ENCODE results near the gene JOSD1. TPM values are rescaled to one million over a fixed set of nuclear protein-coding genes. Genes with fewer than 3 reads are reported as not detected.

The JOSD1 gene
- total and polyA plus RNA-seq, 2 donors (not counting 3 experiments of a cell fraction or from before 2014, with no cell fraction given), result 61.7 to 73.1 TPM

DNA sequence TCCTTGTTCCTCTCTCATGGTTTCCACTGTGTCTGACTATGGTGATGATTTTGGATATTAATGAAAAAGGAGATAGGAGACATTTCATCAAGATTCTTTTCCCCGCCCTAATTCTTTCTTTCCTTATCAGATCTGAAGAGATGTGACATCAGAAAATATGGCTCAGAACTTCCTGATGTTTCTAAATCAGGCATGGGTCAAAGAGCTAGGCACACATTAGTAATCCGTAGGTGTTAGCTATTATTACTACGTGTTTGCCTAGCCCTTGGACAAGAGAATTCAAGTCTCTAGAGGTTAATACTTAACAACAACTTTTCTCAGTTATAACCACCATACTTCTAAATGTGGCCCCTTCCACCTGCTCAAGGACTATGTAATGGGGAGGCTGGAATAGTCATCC is 5.8 kb downstream of the JOSD1 start:
- peak overlapping the region; percentile 69 for H3K27ac ChIP-seq (ENCODE audit: insufficient read depth, low read depth, low read length)
- TF ChIP-seq POLR2AphosphoS5 (IDR thresholded peaks at IDR 0.05; ENCODE audit: insufficient read depth, low read depth, low read length) (peak; percentile 26), JUN (IDR thresholded peaks at IDR 0.05; ENCODE audit: borderline replicate concordance, insufficient read depth, insufficient read length, low read depth) (peak; percentile 47), GATA2 (IDR thresholded peaks at IDR 0.05; ENCODE audit: insufficient read depth, insufficient read length, low read depth, low read length) (peak; percentile 75), MAX (IDR thresholded peaks at IDR 0.05; ENCODE audit: insufficient read depth, insufficient read length) (no peak)
- DNase-seq (ENCODE audit: low read depth, low spot score), result peak; percentile 37
- H4K20me1 ChIP-seq (replicated peaks; ENCODE audit: control insufficient read depth, extremely low read depth, insufficient read depth, low read length), result peaks cover 2% of the 10 kb centered on the region
- no peak for FAIRE-seq
- ChIA-PET CTCF (interaction anchor here (7.3 kb wide), 1 partner anchor 12 kb away, joined by 59 read pairs; the partner anchor contains the start of gene TOMM22), POLR2A (interaction anchor here (0.6 kb wide), 1 partner anchor 141 kb away, joined by 3 read pairs; no protein-coding TSS in a partner anchor)
- BruUV-seq (replicated peaks), result no TSS peak
- no peaks in the 10 kb centered on the region for H3K27me3 ChIP-seq (ENCODE audit: control insufficient read depth in 2 of 2, insufficient read depth in 2 of 2, low read length in 2 of 2)
- H3K36me3 ChIP-seq (ENCODE audit: control insufficient read depth in 2 of 2, extremely low read depth in 1 of 2, insufficient read depth in 2 of 2, low read length in 2 of 2), result peaks cover 7 to 13% of the 10 kb centered on the region in 2 experiments
- peaks cover 60% of the 10 kb centered on the region for H3K4me1 ChIP-seq (ENCODE audit: control insufficient read depth, extremely low read depth, insufficient read depth, low read length)
- H2AFZ ChIP-seq (ENCODE audit: low read depth, low read length), result no peak overlapping the region
- no peak overlapping the region for H3K4me3 ChIP-seq (replicated peaks in 1 of 3; ENCODE audit: insufficient read depth in 1 of 3, low read depth in 1 of 3, low read length in 3 of 3)
- no peaks in the 10 kb centered on the region for H3K9me3 ChIP-seq (replicated peaks; ENCODE audit: control insufficient read depth, insufficient read depth, low read length)
- peaks cover 78% of the 10 kb centered on the region for H3K79me2 ChIP-seq (ENCODE audit: control insufficient read depth, insufficient read depth, low read length)
- dilution Hi-C loops (cut with MboI; ENCODE audit: extremely low pct_ligation_motif_present, low sequenced_read_pairs), result no loop called here
- H3K9me1 ChIP-seq (replicated peaks; ENCODE audit: control insufficient read depth, extremely low read depth, insufficient read depth, low read length), result no peaks in the 10 kb centered on the region
- H3K4me2 ChIP-seq (ENCODE audit: insufficient read depth, low read length), result peak overlapping the region; percentile 51
- intact Hi-C loops (cut with micrococcal nuclease), result no loop called here
- peak overlapping the region; percentile 5 for H3K9ac ChIP-seq (replicated peaks; ENCODE audit: extremely low read depth, insufficient read depth, low read length)

- POLR2A ChIA-PET, result no interaction called here
- Histone ChIP-seq H3K4me3 (replicated peaks in 1 of 3; ENCODE audit: insufficient read depth in 1 of 3, low read depth in 1 of 3, low read length in 3 of 3) (no peak overlapping the region), H3K9ac (replicated peaks; ENCODE audit: extremely low read depth, insufficient read depth, low read length) (no peak overlapping the region), H2AFZ (ENCODE audit: low read depth, low read length) (no peak overlapping the region), H3K36me3 (ENCODE audit: control insufficient read depth in 2 of 2, extremely low read depth in 1 of 2, insufficient read depth in 2 of 2, low read length in 2 of 2) (peaks cover 10 to 13% of the 10 kb centered on the region in 2 experiments), H4K20me1 (replicated peaks; ENCODE audit: control insufficient read depth, extremely low read depth, insufficient read depth, low read length) (peaks cover 2% of the 10 kb centered on the region), H3K79me2 (ENCODE audit: control insufficient read depth, insufficient read depth, low read length) (peaks cover 70% of the 10 kb centered on the region), H3K9me3 (replicated peaks; ENCODE audit: control insufficient read depth, insufficient read depth, low read length) (no peaks in the 10 kb centered on the region), H3K27ac (ENCODE audit: insufficient read depth, low read depth, low read length) (peak overlapping the region; percentile 69), H3K4me1 (ENCODE audit: control insufficient read depth, extremely low read depth, insufficient read depth, low read length) (peaks cover 56% of the 10 kb centered on the region), H3K9me1 (replicated peaks; ENCODE audit: control insufficient read depth, extremely low read depth, insufficient read depth, low read length) (no peaks in the 10 kb centered on the region), H3K4me2 (ENCODE audit: insufficient read depth, low read length) (peak overlapping the region; percentile 12), H3K27me3 (ENCODE audit: control insufficient read depth in 2 of 2, insufficient read depth in 2 of 2, low read length in 2 of 2) (no peaks in the 10 kb centered on the region)
- peak; percentile 77 for DNase-seq (ENCODE audit: low read depth, low spot score)
- CTCF ChIA-PET, result interaction anchor here (1.1 to 7.3 kb wide), 3 partner anchors 11 to 26 kb away, joined by 3 to 59 read pairs (median 4); partner anchors contain the start of gene TOMM22
- TF ChIP-seq POLR2A (IDR thresholded peaks at IDR 0.05; ENCODE audit: low read depth, low read length) (no peak), GATA2 (IDR thresholded peaks at IDR 0.05; ENCODE audit: insufficient read depth, insufficient read length, low read depth, low read length) (peak; percentile 84), POLR2AphosphoS5 (IDR thresholded peaks at IDR 0.05; ENCODE audit: insufficient read depth, low read depth, low read length) (peak; percentile 60), JUN (IDR thresholded peaks at IDR 0.05; ENCODE audit: borderline replicate concordance, insufficient read depth, insufficient read length, low read depth) (peak; percentile 28)
- dilution Hi-C loops (cut with MboI; ENCODE audit: extremely low pct_ligation_motif_present, low sequenced_read_pairs), result no loop called here
- peak; percentile 74 for FAIRE-seq
- intact Hi-C loops (cut with micrococcal nuclease), result no loop called here
- BruUV-seq (replicated peaks), result no TSS peak
These were observed 6.7 kb downstream of the JOSD1 start for GRCh38 chr22:38694049-38694448.
